Stomach (tissue), 4 donors: Measurements from ENCODE around the gene DCC.

ENCODE experiments used
- POLR2A ChIP-seq, 4 donors: fragments of 450-650 bp; IDR thresholded peaks; one replicate each; pipeline ENCODE4 v1.6.1; 2016; ENCODE audit warnings: antibody characterized with exemption in 4 of 4, control low read depth in 2 of 4, mild to moderate bottlenecking in 1 of 4, moderate library complexity in 1 of 4
- TF ChIP-seq, protein P1 (sequence below), 7 experiments: fragments of 450-650 bp in 4 of 7; fragments of 200-600 bp in 3 of 7; sonication (generic) in 3 of 7; IDR thresholded peaks; one replicate each; pipeline ENCODE4 v1.5.1; 2016 to 2019; ENCODE audit warnings: antibody characterized with exemption in 7 of 7, control low read depth in 2 of 7, mild to moderate bottlenecking in 1 of 7

DNA sequence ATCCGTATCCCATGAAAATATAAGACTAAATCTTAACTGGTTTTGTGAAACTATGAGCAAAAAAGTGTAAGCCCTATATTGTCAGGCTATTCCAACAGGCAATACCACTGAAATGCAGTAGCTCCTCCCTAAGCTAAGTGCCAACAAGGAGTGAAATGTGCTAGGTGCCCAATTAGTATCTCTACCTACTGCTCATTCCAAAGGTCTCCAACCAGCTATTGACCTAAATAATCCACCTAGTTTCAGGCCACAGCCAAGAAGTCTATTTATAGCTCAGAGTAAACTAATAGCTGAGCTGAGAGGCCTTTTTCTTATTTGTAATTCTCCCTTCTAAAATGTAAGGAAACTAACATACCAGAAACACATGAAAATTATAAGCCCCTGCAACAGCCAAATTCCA is 482.2 kb downstream of the DCC start:
- TF ChIP-seq, protein P1, sequence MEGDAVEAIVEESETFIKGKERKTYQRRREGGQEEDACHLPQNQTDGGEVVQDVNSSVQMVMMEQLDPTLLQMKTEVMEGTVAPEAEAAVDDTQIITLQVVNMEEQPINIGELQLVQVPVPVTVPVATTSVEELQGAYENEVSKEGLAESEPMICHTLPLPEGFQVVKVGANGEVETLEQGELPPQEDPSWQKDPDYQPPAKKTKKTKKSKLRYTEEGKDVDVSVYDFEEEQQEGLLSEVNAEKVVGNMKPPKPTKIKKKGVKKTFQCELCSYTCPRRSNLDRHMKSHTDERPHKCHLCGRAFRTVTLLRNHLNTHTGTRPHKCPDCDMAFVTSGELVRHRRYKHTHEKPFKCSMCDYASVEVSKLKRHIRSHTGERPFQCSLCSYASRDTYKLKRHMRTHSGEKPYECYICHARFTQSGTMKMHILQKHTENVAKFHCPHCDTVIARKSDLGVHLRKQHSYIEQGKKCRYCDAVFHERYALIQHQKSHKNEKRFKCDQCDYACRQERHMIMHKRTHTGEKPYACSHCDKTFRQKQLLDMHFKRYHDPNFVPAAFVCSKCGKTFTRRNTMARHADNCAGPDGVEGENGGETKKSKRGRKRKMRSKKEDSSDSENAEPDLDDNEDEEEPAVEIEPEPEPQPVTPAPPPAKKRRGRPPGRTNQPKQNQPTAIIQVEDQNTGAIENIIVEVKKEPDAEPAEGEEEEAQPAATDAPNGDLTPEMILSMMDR (IDR thresholded peaks at IDR 0.05) = no peak
- TF ChIP-seq POLR2A (IDR thresholded peaks at IDR 0.05) = no peak
